Stimulated activated CD8-positive, alpha-beta memory T cell treated with anti-CD3 and anti-CD28 coated beads, Interleukin-7, amount 100 ng/mL, for 1 hour (primary cell): ENCODE data around the gene COL11A2.
A peak's percentile ranks its signal among the peaks of the same experiment; 100 is the strongest.
"Not testable (repeated sequence)": the region's sequence is repeated elsewhere in the genome, so short reads cannot be mapped to it uniquely, and the experiment has no call there.

Source experiments
- DNase-seq, 2 donors: peaks; one replicate each; pipeline ENCODE4 v3.0.0-alpha.2; 2020; ENCODE audit warnings: low read depth in 2 of 2

The COL11A2 gene

GRCh38 chr6:33156561-33156960 lies 35.7 kb downstream of the COL11A2 start:
- no peak for DNase-seq

- no peak for DNase-seq
These were observed 37.9 kb downstream of the COL11A2 start for GRCh38 chr6:33154349-33154748.

GRCh38 chr6:33151050-33151449 lies 41.2 kb downstream of the COL11A2 start:
- DNase-seq = no peak

- DNase-seq = not testable (repeated sequence)
These were observed 41.7 kb downstream of the COL11A2 start for GRCh38 chr6:33150560-33150959.

- no peak for DNase-seq
These were observed 44.2 kb downstream of the COL11A2 start for GRCh38 chr6:33147807-33148666.

- DNase-seq = no peak
These were observed 47.9 kb downstream of the COL11A2 start for GRCh38 chr6:33144373-33144772.

- no peak for DNase-seq
These were observed 49.0 kb downstream of the COL11A2 start for GRCh38 chr6:33143113-33143770.

- DNase-seq = no peak
These were observed 49.7 kb downstream of the COL11A2 start for GRCh38 chr6:33142501-33143070.

- no peak for DNase-seq
These were observed 51.7 kb downstream of the COL11A2 start for GRCh38 chr6:33140556-33140955.

GRCh38 chr6:33139596-33140206 lies 52.6 kb downstream of the COL11A2 start:
- DNase-seq = no peak

GRCh38 chr6:33136310-33136900 lies 55.9 kb downstream of the COL11A2 start:
- DNase-seq = no peak

- no peak for DNase-seq
These were observed 60.2 kb downstream of the COL11A2 start for GRCh38 chr6:33132081-33132524.

GRCh38 chr6:33128318-33128717 lies 63.9 kb downstream of the COL11A2 start:
- DNase-seq = no peak

GRCh38 chr6:33126101-33126714 lies 66.1 kb downstream of the COL11A2 start:
- DNase-seq = peak; percentile 13 to 54

GRCh38 chr6:33124947-33125346 lies 67.3 kb downstream of the COL11A2 start:
- DNase-seq = no peak

- no peak for DNase-seq
These were observed 67.8 kb downstream of the COL11A2 start for GRCh38 chr6:33124525-33124901.

GRCh38 chr6:33123732-33124524 lies 68.3 kb downstream of the COL11A2 start:
- DNase-seq = no peak

GRCh38 chr6:33123181-33123580 lies 69.1 kb downstream of the COL11A2 start:
- no peak for DNase-seq

GRCh38 chr6:33120001-33120400 lies 72.3 kb downstream of the COL11A2 start:
- no peak for DNase-seq

GRCh38 chr6:33118525-33119123 lies 73.6 kb downstream of the COL11A2 start:
- no peak for DNase-seq
